Measurements from ENCODE around the gene BIRC7. TPM values are rescaled to one million over a fixed set of nuclear protein-coding genes. Genes with fewer than 3 reads are reported as not detected.

BIRC7 gene
- total RNA-seq, 1 donor from 2014 or later = 0.50 TPM

GRCh38 chr20:63284981-63285524 lies 49.3 kb downstream of the BIRC7 start:
- H3K4me3 Mint-ChIP-seq (ENCODE audit: unreplicated experiment) = no peak overlapping the region
- no peaks in the 10 kb centered on the region for H3K27me3 Mint-ChIP-seq (ENCODE audit: low read depth)
- no peaks in the 10 kb centered on the region for H3K4me1 Mint-ChIP-seq (ENCODE audit: low read depth)
- no peaks in the 10 kb centered on the region for H3K9me3 Mint-ChIP-seq (ENCODE audit: low read depth)
- H3K36me3 Mint-ChIP-seq (ENCODE audit: low read depth) = peaks cover 26% of the 10 kb centered on the region
- no peak overlapping the region for H3K27ac Mint-ChIP-seq (ENCODE audit: unreplicated experiment)
- no peak for DNase-seq (ENCODE audit: low spot score)
- no peak for TF ChIP-seq CTCF (IDR thresholded peaks at IDR 0.05)

GRCh38 chr20:63285636-63286615 lies 50.2 kb downstream of the BIRC7 start:
- H3K36me3 Mint-ChIP-seq (ENCODE audit: low read depth) = peaks cover 22% of the 10 kb centered on the region
- DNase-seq (ENCODE audit: low spot score) = no peak
- no peaks in the 10 kb centered on the region for H3K4me1 Mint-ChIP-seq (ENCODE audit: low read depth)
- TF ChIP-seq CTCF (IDR thresholded peaks at IDR 0.05) = no peak
- H3K9me3 Mint-ChIP-seq (ENCODE audit: low read depth) = no peaks in the 10 kb centered on the region
- no peak overlapping the region for H3K27ac Mint-ChIP-seq (ENCODE audit: unreplicated experiment)
- no peaks in the 10 kb centered on the region for H3K27me3 Mint-ChIP-seq (ENCODE audit: low read depth)
- H3K4me3 Mint-ChIP-seq (ENCODE audit: unreplicated experiment) = no peak overlapping the region

GRCh38 chr20:63286781-63287696 lies 51.3 kb downstream of the BIRC7 start:
- no peak overlapping the region for H3K27ac Mint-ChIP-seq (ENCODE audit: unreplicated experiment)
- no peak overlapping the region for H3K4me3 Mint-ChIP-seq (ENCODE audit: unreplicated experiment)
- no peaks in the 10 kb centered on the region for H3K9me3 Mint-ChIP-seq (ENCODE audit: low read depth)
- no peak for DNase-seq (ENCODE audit: low spot score)
- no peak for TF ChIP-seq CTCF (IDR thresholded peaks at IDR 0.05)
- no peaks in the 10 kb centered on the region for H3K27me3 Mint-ChIP-seq (ENCODE audit: low read depth)
- peaks cover 20% of the 10 kb centered on the region for H3K36me3 Mint-ChIP-seq (ENCODE audit: low read depth)
- H3K4me1 Mint-ChIP-seq (ENCODE audit: low read depth) = no peaks in the 10 kb centered on the region

- no peak for DNase-seq (ENCODE audit: low spot score)
- peaks cover 17% of the 10 kb centered on the region for H3K36me3 Mint-ChIP-seq (ENCODE audit: low read depth)
- TF ChIP-seq CTCF (IDR thresholded peaks at IDR 0.05) = no peak
- no peaks in the 10 kb centered on the region for H3K27me3 Mint-ChIP-seq (ENCODE audit: low read depth)
- H3K9me3 Mint-ChIP-seq (ENCODE audit: low read depth) = no peaks in the 10 kb centered on the region
- H3K4me1 Mint-ChIP-seq (ENCODE audit: low read depth) = no peaks in the 10 kb centered on the region
- no peak overlapping the region for H3K27ac Mint-ChIP-seq (ENCODE audit: unreplicated experiment)
- no peak overlapping the region for H3K4me3 Mint-ChIP-seq (ENCODE audit: unreplicated experiment)
Observed at GRCh38 chr20:63287697-63288580, 52.2 kb downstream of the BIRC7 start.

All from chondrocyte (in vitro differentiated cells).